Measurements from ENCODE around the gene SLC16A9.
A peak's percentile ranks its signal among the peaks of the same experiment; 100 is the strongest.

SLC16A9 gene

GRCh38 chr10:59625721-59626522, 83.7 kb downstream of the SLC16A9 start:
- peak; percentile 39 for DNase-seq

- no peak for DNase-seq
Observed at GRCh38 chr10:59624951-59625350, 84.7 kb downstream of the SLC16A9 start.

DNA sequence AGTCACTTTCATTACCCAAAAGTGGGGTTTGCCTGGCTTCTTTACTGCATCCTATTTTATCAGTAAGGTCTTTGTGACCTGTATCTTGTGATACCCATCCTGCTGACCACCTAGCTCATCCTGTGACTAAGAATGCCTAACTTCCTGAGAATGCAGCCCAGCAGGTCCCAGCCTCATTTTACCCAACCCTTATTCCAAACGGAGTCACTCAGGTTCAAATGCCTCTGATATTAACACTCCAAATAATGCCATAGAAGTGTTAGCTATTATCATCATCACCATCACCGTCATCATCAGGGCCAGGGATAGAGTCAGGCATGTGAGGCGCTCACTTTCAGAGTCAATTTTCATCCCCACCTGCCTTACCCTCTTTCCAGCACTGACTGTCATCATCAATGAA, 85.5 kb downstream of the SLC16A9 start:
- DNase-seq: no peak

DNA sequence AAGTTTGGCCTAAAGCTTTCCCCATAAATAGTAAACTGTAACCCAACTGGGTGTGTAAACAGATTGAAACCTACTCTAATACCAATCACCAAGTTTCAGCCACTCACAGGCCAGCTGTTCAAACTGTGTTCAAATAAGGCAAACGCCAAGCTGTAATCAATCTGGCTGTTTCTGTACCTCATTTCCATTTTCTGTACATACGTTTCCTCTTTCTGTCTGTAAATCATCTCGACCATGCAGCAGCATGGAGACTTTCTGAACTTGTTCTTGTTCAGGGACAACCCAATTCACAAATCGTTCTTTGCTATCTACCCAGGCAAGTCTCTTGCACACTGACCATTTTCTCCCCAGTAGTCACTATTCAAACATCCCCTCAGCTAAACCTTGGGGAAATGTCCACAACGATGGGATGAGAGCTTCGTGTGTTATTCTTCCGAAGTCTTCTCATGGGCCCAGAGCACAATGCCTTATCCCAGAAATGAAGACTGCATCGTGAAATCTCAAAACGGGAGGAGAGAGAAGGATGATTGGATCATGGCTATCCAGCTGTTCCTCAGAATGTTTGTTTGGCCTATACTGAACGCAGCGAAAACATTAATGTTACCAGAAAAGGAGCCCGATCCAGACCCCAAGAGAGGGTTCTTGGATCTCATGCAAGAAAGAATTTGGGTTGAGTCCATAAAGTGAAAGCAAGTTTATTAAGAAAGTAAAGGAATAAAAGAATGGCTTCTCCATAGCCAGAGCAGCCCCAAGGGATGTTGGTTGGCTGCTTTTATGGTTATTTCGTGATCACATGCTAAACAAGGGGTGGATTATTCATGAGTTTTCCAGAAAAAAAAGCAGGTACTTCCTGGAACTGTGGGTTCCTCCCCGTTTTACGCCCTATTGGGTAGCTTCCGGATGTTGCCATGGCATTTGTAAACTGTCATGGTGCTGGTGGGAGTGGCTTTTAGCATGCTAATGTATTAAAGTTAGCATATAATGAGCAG, 86.2 kb downstream of the SLC16A9 start:
- no peak for DNase-seq

GRCh38 chr10:59622320-59623132, 87.1 kb downstream of the SLC16A9 start:
- peak; percentile 12 for DNase-seq

GRCh38 chr10:59621771-59622170, 87.9 kb downstream of the SLC16A9 start:
- DNase-seq: no peak

DNA sequence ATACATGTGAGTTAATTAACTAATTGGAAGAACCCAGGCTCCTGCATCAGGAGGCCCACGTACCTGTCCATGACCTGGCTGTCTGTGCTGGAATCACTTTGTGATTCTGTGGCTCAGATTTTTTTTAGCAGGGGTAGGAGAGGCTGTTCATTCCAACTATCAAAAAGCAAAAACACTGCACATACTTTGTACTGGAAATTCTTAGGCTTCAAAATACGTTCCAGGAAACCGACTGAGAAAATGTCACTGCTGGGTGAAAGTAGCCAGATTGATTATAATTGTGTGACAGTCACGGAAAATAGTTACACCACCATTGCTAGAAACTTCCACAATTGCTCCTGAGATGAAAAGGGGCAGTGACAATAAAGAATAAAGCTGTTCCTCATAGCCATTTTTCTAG, 91.0 kb downstream of the SLC16A9 start:
- DNase-seq: no peak

GRCh38 chr10:59617996-59618395, 91.7 kb downstream of the SLC16A9 start:
- no peak for DNase-seq

- DNase-seq: no peak
Observed at GRCh38 chr10:59611048-59611447, 98.6 kb downstream of the SLC16A9 start.

DNA sequence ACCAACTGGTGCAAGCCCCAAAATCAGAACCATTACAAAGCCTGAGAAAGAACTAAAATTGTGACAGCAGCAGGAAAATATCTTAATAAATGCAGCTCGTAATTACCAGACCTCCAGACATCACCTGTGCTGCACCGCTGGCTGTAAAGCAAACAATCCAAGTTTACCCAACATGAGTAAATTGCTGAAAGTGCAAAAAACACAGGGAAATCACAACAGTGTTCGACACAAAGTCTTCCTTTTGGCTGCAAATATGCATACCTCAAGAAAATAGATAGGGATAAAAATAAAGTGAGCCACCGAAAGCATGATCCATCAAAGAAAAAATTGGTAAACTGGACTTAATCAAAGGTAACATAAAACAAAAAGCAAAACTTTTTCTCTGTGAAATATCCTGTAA, 101.7 kb downstream of the SLC16A9 start:
- no peak for DNase-seq

GRCh38 chr10:59606551-59606961, 103.1 kb downstream of the SLC16A9 start:
- DNase-seq: no peak

DNA sequence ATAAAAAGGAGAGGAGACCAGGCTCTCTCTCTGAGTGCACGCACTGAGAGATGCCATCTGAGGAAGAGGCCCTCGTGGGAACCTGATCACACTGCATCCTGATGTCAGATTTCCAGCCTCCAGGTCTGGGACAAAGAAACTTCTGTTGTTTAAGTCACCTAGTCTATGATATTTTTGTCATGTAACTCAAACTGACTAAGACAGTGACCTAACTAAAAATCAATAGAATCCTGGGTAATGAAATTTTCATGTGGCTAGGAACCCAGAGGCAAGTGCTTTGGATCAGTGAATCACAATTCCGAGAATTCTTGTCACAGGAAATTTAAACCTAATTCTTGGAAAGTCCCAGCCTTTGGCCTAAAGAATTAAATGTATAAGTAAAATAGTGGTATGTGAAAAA, 107.7 kb downstream of the SLC16A9 start:
- DNase-seq: no peak
